Dermis microvascular lymphatic vessel endothelial cell (primary cell): Measurements from ENCODE around the gene GCFC2. TPM values are rescaled to one million over a fixed set of nuclear protein-coding genes. Genes with fewer than 3 reads are reported as not detected.
"Not testable (repeated sequence)": the region's sequence is repeated elsewhere in the genome, so short reads cannot be mapped to it uniquely, and the experiment has no call there.

ENCODE experiments used
- DNase-seq, 2 donors: peaks; one replicate each; pipeline versions ENCODE4 v3.0.0 to v3.0.0-alpha.2; 2010; ENCODE audit warnings: low read depth in 2 of 2
- total RNA-seq: library from RNA; depleted of rRNA; stranded (reverse); fragments of >200 nt; gene quantifications from 2 replicates; pipeline ENCODE4 v1.2.1, GENCODE V29; 2014

The GCFC2 gene
- total RNA-seq, 1 donor from 2014 or later, result 14.1 TPM

DNA sequence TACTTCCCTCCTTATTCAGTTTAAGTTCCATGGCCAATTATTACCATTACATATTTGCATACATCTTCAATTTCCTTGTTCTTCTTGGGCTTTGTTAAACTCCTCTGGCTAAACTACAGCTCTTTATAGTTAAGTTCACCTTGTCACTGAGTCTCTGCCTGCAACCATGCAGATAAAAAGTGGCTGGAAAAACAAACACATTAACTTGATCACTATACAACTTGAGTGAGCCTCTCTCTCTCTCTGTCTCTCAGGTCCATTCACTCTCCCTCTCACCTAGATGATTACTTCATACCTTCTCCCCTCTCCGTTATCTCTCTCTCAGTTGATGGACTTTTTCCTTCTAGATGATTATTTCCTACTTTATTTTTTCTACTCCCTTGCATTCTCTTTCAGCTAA lies 30.3 kb downstream of the GCFC2 start:
- DNase-seq, result no peak

DNA sequence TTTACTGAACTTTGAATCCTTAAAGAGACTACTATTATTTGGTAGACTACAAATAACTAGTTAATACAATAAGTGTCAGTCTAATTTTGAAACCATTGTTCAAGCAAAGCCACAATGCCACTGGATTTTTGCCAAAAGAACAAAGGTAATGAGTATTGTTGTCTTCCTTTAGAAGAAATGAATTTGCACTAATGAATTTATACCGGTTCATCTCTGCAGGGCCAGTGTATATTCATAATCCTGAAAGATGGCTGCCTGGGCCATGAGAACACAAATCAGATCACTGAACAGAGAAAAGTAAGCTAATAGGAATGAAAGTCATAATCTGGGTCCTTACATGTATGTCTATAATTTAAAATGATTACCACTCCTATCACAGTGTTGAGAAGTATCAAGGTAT lies 31.2 kb downstream of the GCFC2 start:
- peak in 1 of 2 donors; percentile 9 for DNase-seq

DNA sequence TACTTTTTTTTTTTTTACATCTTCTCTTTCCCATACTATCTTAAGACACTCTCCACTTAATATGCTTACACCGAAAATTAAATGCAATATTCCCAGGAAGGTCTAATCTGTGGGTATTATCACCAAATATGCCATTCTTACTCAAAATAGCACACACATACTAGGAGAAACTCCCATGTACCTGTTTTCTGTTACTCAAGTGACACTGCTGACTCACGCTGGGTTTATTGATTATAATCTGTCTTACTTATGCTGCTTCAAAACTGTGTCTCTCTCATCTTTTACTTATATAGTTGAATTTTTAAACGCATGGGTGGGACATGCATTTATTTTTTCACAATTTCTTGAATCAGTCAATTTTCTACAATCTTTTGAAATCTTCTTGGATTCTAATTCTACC lies 34.3 kb downstream of the GCFC2 start:
- no peak for DNase-seq

DNA sequence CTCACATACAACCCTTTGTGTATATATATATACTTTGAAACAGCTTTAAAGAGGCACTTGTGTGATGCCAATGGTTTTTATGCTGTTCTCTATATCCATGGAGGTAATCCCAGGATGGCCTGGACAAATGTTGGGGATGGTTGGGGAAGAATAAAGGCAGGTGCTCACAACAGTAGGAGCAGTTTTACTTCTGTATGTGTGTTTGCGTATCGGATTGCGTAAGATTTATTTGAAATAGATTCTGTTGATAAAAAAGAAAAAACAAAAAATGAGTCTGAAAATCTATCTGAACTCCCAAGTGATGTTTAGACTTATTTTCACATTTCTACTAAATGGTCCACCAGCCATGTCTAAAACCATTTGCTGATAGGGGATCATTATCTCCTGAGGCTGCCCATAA lies 34.8 kb downstream of the GCFC2 start:
- no peak for DNase-seq

DNA sequence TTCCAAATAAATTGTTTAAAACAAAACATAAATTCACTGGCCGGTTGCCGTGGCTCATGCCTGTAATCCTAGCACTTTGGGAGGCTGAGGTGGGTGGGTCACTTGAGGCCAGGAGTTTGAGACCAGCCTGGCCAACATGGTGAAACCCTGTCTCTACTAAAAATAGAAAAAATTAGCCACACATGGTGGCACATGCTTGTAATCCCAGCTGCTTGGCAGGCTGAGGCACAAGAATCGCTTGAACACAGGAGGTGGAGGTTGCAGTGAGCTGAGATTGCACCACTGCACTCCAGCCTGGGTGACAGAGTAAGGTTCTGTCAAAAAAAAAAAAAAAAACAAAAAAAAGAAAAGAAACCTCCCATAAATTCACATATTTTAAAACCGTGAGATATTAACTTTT lies 35.3 kb downstream of the GCFC2 start:
- DNase-seq, result not testable (repeated sequence)

DNA sequence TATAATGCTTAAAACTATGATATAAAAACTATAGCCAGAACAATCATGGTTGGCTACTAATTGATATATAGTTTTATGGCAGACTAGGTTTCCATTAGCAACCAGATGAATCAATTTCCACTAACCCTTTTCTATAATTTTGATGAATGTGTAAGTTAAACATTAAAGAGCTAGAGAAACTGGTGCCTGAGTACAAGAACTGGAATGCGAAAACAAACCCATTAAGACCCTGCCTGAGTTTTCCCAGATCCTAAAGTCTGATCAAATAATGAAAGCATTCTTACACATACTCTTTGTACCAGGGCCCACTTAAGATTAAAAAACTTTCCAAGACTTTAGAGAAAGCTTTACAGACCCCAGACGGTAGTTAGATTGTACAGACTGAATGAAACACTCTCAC lies 42.8 kb downstream of the GCFC2 start:
- no peak for DNase-seq

DNA sequence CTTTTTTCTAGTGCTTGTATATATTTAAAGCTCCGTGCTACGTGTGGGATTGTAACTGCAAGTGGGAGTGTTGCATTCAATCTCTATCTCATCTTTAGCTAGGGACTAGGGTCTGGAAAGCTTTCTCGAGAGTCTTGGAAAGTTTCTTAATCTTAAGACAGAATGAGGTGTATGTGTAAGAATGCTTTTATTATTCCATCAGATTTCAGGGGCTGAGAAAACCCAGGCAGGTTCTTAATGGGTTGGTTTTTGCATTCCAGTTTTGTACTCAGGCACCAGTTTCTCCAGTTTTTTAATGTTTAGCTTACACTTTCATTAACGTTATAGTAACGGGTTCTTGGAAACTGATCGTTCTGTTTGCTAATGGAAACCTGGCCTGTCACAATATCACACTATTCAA lies 43.8 kb downstream of the GCFC2 start:
- no peak for DNase-seq

DNA sequence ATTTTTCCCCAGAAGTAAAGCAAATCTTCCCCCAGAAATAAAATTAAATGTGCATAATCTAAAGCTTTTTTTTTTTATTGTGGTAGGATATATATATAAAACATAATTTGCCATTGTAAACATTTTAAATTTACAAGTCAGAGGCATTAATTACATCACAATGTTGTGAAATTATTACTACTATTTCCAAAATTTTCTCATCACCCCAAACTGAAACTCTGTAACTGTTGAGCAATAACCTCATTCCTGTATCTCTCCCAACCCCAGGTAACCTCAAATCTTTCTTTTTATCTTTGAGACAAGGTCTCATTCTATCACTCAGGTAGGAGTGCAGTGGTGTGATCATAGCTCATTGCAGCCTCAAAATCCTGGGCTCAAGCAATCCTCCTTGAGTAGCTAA lies 52.9 kb downstream of the GCFC2 start:
- no peak for DNase-seq

DNA sequence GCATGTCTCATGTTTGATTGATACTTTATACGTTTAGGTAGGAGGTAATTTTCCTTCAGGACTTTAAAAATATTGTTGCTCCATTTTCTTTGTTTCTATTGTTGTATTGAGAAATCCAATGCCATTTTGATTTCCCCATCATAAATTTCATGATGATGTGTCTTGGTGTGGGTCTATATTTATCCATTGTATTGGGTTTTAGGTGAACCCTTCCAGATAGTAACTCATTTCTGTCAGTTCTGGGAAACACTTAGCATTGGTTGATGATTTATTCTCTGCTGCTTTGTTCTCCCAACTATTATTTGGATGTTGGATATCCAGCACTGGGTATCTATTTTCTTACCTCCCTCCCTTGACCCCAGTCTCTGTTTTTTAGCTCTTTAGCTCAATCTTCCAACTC lies 54.2 kb downstream of the GCFC2 start:
- no peak for DNase-seq

DNA sequence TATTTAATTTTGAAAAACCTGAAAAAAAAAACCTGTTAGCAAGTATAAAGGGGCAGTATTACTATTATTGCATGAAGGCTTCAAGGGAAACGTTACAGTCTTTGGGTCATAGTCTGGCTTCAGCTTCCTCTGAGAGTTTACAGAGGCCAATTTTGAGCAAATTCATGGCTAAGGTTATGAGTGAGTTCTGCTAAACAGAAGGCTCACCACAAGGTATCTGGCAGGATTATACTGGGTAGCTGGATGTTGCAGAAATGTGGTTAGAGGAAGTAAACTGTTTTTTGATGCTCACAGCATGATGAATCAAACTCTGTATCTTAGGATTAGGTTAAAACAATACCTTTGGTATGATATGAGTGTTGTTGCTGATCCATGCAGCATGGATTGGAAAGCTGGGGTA lies 54.9 kb downstream of the GCFC2 start:
- DNase-seq, result no peak

DNA sequence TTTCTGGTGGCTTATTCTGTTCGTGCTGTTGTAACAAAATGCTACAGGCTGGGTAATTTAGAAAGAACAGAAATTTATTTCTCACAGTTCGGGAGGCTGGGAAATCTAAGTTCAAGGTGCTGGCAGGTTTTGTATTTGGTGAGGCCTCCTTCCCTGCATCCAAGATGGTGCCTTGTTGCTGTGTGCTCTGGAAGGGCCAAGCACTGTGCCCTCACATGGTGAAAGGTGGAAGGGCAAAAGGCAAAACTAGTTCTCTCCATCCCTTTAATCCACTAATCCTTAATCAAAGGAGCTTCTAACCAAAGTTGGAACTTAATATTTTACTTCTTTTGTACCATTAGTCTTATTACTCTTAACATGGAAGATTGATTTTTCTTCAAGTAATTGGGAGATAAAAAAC lies 56.7 kb downstream of the GCFC2 start:
- no peak for DNase-seq

DNA sequence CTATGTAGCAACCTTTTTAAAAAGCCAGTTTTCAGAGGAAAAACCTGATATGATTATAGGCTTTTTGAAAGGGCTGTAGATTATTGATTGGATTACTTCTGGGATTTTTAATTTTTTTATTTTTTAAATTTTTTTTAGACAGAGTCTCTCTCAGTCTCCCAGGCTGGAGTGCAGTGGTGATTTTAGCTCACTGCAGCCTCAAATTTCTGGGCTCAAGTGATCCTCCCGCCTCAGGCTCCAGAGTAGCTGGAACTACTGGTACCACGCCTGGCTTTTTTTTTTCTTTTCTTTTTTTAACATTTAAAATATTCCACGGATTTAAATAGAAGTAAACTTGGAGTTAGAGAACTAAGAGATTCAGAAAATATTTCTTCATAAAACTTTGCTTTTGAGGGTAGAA lies 62.9 kb downstream of the GCFC2 start:
- DNase-seq, result no peak

DNA sequence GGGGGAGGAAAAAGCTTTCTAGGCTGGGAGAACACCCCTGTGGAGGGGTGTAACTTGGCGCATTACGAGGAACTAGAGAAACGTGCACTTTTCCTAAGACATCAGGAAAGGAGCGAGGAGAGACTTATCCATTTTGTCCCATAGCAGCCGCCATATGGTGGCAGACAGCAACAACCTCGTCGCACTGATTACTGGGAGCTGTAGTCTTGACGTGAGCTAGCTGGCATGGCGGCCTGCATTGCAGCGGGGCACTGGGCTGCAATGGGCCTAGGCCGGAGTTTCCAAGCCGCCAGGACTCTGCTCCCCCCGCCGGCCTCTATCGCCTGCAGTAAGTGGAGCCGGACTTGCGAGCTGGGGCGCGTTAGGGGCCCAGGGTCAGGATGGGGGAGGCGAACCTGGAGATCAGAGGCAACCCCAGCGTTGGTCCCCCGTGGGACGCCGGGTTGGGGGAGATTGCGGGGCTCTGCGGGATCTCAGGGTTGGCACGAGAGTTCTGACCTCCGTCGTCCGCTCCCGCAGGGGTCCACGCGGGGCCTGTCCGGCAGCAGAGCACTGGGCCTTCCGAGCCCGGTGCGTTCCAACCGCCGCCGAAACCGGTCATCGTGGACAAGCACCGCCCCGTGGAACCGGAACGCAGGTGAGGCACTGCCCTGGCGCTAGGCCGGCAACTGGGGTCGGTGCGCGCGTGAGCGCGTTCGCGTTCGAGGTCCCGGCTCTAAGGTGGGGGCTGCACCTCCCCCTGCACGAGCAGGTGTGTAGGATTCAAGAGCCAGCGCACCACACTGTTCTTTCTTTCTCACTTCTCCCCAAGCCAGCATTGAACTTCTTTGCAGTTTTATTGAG lies 63.9 kb downstream of the GCFC2 start, which contains the start of gene MRPL19:
MRPL19 (plus strand) TSS at position 201 of the 843 bp plus-strand sequence; CDS start at position 226, 25 bp downstream.
- DNase-seq, result peak; percentile 84 to 93

DNA sequence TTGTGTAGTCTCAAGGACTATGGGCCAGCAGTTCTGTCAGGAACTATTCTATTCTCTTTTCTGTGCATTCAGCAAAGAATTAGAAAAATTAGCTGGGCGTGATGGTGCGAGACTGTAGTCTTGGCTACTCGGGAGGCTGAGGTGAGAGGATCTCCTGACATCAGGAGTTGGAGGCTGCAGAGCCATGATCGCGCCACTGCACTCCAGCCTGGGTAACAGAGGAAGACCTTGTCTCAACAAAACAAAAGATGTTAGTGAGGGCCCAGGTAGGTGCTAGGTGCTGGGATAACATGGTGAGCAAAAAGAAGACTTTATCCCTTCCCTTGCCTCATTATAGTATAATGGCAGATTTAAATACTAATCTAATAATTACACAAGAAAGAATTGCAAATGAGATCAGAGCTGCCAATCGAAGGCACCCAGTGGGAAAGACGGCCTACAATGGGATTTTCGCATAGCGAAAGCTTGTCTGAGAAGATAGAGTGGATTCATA lies 64.6 kb downstream of the GCFC2 start:
- DNase-seq, result no peak

DNA sequence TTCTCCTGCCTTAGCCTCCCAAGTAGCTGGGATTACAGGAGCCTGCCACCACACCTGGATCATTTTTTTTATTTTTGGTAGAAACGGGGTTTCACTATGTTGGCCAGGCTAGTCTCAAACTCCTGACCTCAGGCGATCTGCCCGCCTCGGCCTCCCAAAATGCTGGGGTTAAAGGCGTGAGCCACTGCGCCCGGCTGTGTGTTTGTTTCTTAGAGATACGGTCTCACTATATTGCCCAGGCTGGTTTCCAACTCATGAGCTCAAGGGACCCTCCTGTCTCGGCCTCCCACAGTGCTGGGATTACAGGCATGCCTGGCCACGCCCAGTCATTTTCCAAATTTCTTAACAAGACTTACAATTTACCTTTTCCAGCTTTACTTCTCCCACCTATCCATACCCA lies 65.1 kb downstream of the GCFC2 start:
- DNase-seq, result no peak

DNA sequence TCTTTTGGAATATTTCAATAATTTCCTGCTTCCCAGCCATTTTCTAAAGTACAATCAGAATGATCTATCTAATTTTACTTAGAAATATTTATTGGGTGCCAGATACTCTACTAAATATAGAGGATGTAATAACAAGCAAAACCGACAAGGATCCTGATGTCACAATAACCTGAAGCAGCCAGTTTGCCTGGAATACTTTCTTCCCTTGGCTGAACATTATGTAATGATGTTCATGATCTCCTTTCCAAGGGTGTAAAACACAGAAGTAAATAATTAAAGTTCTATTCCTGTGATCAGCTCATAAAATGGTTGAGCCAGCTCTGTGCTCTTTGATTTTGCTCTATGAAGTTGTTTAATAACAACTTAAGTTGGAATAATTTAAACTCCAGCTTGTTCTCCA lies 66.7 kb downstream of the GCFC2 start:
- no peak for DNase-seq

DNA sequence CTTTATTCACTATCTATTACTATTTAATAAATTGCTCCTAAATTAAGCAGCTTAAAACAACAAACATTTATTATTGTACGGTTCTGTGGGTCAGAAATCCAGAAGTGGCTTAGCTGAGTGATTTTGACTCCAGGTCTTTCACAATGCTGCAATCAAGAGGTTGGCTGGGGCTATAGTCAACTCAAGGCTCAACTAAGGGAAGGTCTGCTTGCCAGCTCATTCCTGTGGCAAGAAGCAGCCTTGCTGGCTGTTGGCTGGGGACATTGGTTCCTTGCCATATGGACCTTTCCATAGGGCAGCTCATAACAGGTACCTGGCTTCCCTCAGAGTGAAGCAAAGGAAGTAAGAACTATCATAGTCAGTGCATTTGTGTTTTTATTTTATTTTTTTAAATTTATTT lies 69.1 kb downstream of the GCFC2 start:
- no peak for DNase-seq

DNA sequence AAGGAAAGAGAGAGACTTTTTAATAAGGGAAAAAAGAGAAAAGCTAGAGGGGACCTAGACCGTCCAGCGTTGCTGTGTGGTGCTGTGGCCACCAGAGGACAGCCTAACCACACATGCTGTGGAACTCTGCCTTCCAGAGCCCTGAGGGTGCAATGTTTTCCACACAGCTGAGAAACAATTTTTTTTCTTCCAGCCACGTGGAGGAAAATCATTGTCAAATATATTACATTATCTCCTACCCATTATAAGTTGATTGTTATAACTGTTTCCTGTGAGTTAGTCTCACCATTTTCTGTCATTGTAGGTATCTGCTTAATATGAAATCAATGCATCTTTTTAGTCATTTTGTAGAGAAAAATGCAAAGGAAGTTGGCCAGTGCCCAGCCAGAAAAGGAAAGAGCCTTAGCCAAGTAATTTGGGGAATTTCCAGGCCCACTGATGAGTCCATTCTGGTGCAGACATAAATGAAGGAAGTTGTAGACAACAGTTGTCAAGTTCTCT lies 70.0 kb downstream of the GCFC2 start:
- peak; percentile 89 to 94 for DNase-seq

DNA sequence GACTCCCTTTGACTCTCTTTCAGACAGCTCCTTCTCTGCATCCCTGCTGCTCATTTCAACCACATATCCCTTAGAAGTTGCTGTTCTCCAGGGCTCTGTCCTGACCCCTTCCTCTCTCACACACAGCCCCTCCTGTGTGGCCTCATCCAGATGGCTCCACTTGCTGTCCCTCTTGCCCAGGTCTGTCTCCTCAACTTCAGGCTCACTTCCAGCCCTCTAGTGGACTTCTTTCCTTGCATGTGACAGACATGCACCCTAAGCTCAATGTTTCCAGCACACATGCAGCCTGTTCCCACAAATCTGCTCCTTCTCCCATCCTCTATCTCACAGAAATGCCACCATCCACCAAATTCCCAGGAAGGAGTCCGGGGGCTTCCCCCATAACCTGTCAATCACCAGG lies 73.1 kb downstream of the GCFC2 start:
- no peak for DNase-seq

DNA sequence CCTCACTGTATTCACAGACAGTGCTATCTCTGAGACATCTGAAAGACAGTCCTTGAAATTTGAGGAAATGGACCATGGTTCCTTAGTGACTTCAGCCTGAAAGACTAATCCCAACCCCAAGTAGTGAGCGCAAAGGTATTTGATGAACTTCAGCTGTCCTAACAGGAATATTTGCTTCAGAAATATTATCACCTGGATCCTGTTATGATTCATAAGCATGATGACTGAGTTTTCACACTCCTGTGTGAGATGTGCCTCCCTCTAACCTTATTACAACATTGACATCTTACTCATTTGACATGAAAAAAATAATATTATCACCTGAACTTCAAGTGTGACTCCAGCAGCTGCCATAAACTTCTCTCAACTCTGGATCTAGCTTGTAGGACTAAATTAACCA lies 75.8 kb downstream of the GCFC2 start:
- DNase-seq, result no peak

DNA sequence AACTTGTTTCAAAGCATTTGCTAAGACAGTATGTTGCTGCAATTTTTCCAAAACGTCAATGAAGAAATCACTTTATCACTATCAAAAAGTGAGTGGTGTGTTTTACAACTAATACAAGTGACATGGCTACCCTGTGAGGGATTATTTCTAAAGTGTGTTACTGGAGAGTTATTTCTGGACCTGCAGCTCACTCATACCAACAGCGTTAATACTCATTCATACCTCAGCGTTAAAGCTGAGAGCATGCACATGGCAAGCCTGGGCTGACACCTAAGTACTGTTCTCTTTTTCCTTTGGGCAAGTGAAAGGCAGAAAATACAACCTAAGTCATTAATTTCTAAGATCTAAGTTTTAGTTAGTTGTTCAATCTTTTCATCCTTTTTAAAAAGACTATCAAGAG lies 77.1 kb downstream of the GCFC2 start:
- DNase-seq, result no peak

DNA sequence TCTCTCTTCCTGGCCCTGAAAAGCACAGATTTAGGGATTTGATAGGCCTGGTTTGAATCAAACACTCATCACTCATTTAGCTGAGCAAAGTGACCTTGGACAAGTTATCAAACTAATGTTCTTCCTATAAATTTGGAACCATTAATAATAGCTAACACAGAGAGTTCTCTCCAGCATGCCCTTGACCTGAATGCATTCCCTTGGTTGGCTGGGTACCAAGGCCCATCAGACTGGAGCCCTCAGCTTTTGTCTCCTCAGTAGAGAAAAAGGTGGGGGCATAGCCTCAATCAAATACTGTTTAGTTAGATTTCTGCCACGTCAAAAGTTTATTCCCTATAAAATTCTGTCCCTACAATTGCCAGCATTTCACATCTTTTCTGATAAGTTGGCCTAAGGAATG lies 77.9 kb downstream of the GCFC2 start:
- no peak for DNase-seq

DNA sequence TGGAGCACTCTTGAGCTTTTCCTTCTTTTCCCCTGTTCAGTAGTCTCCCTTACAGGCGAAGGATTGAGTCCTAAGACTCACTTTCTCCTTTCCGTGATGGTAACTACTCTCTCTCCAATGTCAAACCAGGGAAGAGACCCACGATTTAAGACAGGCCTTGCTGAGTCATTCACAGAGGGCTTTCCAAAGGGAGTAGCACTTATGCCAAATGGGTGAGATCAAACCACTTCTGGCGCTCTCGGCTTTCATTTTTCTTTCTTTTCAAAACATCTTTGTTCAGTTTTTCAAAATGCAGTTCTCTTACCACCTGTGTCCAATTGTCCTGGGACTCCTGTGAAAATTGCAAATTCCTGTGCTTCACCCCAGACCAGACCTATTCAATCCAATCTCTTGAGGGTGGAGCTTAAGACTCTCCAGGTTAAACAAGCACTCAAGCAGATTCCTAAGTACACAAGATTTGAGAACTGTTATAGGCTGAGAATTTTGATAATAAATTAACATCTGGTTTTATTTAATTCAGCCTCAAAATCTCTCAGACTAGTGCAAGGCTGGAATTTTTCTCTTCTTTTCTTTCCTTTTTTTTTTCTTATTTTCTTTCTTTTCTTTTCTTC lies 78.5 kb downstream of the GCFC2 start:
- DNase-seq, result no peak
